ENCODE measurements around the gene KRTAP9-9.

- no peak for TF ChIP-seq CTCF (IDR thresholded peaks at IDR 0.05; ENCODE audit: insufficient read depth, low read depth, low read length)
- no peak for TF ChIP-seq EZH2 (IDR thresholded peaks at IDR 0.05; ENCODE audit: insufficient read depth, low read length)
These were observed 9.9 kb downstream of the KRTAP9-9 start, which contains the start of gene KRTAP9-6 for GRCh38 chr17:41265078-41265477.

Measured in astrocyte (in vitro differentiated cells and primary cell).